ENCODE measurements around the gene LHPP. TPM values are rescaled to one million over a fixed set of nuclear protein-coding genes. Genes with fewer than 3 reads are reported as not detected.

The LHPP gene
- total RNA-seq (2014; rRNA removed; shearing (Covaris generic)): 17.5 and 19.0 TPM in 2 replicates
- polyA plus RNA-seq (2016; fragmentation: Nextera tagmentation; extraction: Ambion mirVana): 22.4 and 22.9 TPM in 2 replicates

GRCh38 chr10:124461642-124462347, at the start of gene LHPP:
Gene LHPP, plus strand, starts transcription at chr10:124461823. Its CDS starts 40 bp downstream, at chr10:124461863.
- peak; percentile 94 for DNase-seq
- WGBS, 2 experiments (ENCODE audit: low coverage in 1 of 2, low lambda C conversion rate in 2 of 2, missing lambda C conversion rate in 2 of 2): 2 to 3% methylated on average over 62 to 70 of the region's 81 CpGs
- peak within 1 kb of the TSS; percentile 64 for H3K9ac ChIP-seq
- no peaks in the 10 kb centered on the region for H3K36me3 ChIP-seq (ENCODE audit: low read depth)
- TF ChIP-seq EZH2phosphoT487 (IDR thresholded peaks at IDR 0.05; ENCODE audit: insufficient read depth, low read depth): no peak
- TF ChIP-seq EZH2 (IDR thresholded peaks at IDR 0.05; ENCODE audit: insufficient read depth, poor library complexity, severe bottlenecking): no peak
- H3K27ac ChIP-seq: no peak within 1 kb of the TSS
- H4K20me1 ChIP-seq (ENCODE audit: insufficient read depth): no peaks in the 10 kb centered on the region
- H3K27me3 ChIP-seq (replicated peaks; ENCODE audit: insufficient read depth): no peaks in the 10 kb centered on the region; the same call in 1 of the 2 replicates
- no peaks in the 10 kb centered on the region for H3K79me2 ChIP-seq (ENCODE audit: insufficient read depth)
- no peaks in the 10 kb centered on the region for H3F3A ChIP-seq (ENCODE audit: insufficient read depth)
- H2AFZ ChIP-seq: peak within 1 kb of the TSS; percentile 94
- in situ Hi-C loops (cut with MboI): no loop called here
- H3K4me1 ChIP-seq (ENCODE audit: insufficient read depth): no peaks in the 10 kb centered on the region
- H3K9me2 ChIP-seq (ENCODE audit: insufficient read depth): no peaks in the 10 kb centered on the region
- peak within 1 kb of the TSS; percentile 78 for H3K4me3 ChIP-seq
- H3K9me3 ChIP-seq (ENCODE audit: low read depth): no peaks in the 10 kb centered on the region
- peak within 1 kb of the TSS; percentile 66 for H3K4me2 ChIP-seq (ENCODE audit: unreplicated experiment)

- H3K79me2 ChIP-seq (ENCODE audit: insufficient read depth): peaks cover 94% of the 10 kb centered on the region
- peak overlapping the region; percentile 63 for H3K27ac ChIP-seq
- H3K9me3 ChIP-seq (ENCODE audit: low read depth): no peaks in the 10 kb centered on the region
- DNase-seq: peak; percentile 64
- in situ Hi-C loops (cut with MboI): no loop called here
- H2AFZ ChIP-seq: no peak overlapping the region
- peaks cover 26% of the 10 kb centered on the region; the same call in 1 of the 2 replicates for H3K36me3 ChIP-seq (ENCODE audit: low read depth)
- peaks cover 36% of the 10 kb centered on the region for H3K4me1 ChIP-seq (ENCODE audit: insufficient read depth)
- no peak overlapping the region for H3K4me2 ChIP-seq (ENCODE audit: unreplicated experiment)
- peaks cover 17% of the 10 kb centered on the region; the same call in 1 of the 2 replicates for H4K20me1 ChIP-seq (ENCODE audit: insufficient read depth)
- H3K9me2 ChIP-seq (ENCODE audit: insufficient read depth): no peaks in the 10 kb centered on the region
- H3K4me3 ChIP-seq: 0 out of 2 replicates have a peak overlapping the region, but pooled peaks have one; percentile 11
- WGBS, 2 experiments (ENCODE audit: low coverage in 1 of 2, low lambda C conversion rate in 2 of 2, missing lambda C conversion rate in 2 of 2): 28% methylated on average over 4 of the region's 4 CpGs
- no peak for TF ChIP-seq EZH2 (IDR thresholded peaks at IDR 0.05; ENCODE audit: insufficient read depth, poor library complexity, severe bottlenecking)
- peaks cover 27% of the 10 kb centered on the region for H3F3A ChIP-seq (ENCODE audit: insufficient read depth)
- peak overlapping the region; percentile 14; the same call in 1 of the 2 replicates for H3K9ac ChIP-seq
- H3K27me3 ChIP-seq (replicated peaks; ENCODE audit: insufficient read depth): no peaks in the 10 kb centered on the region
Measured at GRCh38 chr10:124414076-124414475, 47.5 kb upstream of the LHPP start.

DNA sequence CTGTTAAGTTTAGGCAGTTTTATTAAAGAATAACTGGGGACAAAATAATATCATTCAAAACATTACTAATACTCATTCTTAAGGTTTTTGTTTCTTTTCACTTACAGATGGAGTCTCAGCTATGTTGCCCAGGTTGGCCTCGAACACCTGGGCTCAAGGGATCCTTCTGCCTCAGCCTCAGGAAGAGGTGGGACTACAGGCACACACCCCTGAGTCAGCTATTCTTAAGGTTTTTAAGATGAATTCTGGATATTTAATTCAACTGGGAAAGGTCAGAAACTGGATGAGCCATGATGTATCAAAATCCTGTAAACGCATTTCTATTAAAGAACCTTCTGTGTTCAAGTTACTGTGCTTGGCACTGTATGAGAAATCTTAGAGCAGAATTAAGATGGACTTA, 46.4 kb upstream of the LHPP start:
- 0 out of 2 replicates have a peak, but pooled peaks cover 16% of the 10 kb centered on the region for H3K36me3 ChIP-seq (ENCODE audit: low read depth)
- H3K27me3 ChIP-seq (replicated peaks; ENCODE audit: insufficient read depth): no peaks in the 10 kb centered on the region
- in situ Hi-C loops (cut with MboI): no loop called here
- H3K9ac ChIP-seq: no peak overlapping the region
- no peak for DNase-seq
- H3F3A ChIP-seq (ENCODE audit: insufficient read depth): peaks cover 21% of the 10 kb centered on the region
- H3K9me3 ChIP-seq (ENCODE audit: low read depth): no peaks in the 10 kb centered on the region
- 51 to 54% methylated on average over 2 of the region's 2 CpGs for WGBS, 2 experiments (ENCODE audit: low coverage in 1 of 2, low lambda C conversion rate in 2 of 2, missing lambda C conversion rate in 2 of 2)
- H3K4me3 ChIP-seq: no peak overlapping the region
- H4K20me1 ChIP-seq (ENCODE audit: insufficient read depth): peaks cover 17% of the 10 kb centered on the region; the same call in 1 of the 2 replicates
- peak overlapping the region; percentile 84 for H3K4me2 ChIP-seq (ENCODE audit: unreplicated experiment)
- peaks cover 30% of the 10 kb centered on the region for H3K4me1 ChIP-seq (ENCODE audit: insufficient read depth)
- H3K79me2 ChIP-seq (ENCODE audit: insufficient read depth): peaks cover 83% of the 10 kb centered on the region
- TF ChIP-seq EZH2phosphoT487 (IDR thresholded peaks at IDR 0.05; ENCODE audit: insufficient read depth, low read depth): no peak
- no peak for TF ChIP-seq EZH2 (IDR thresholded peaks at IDR 0.05; ENCODE audit: insufficient read depth, poor library complexity, severe bottlenecking)
- H3K9me2 ChIP-seq (ENCODE audit: insufficient read depth): no peaks in the 10 kb centered on the region
- peak overlapping the region; percentile 1; the same call in 1 of the 2 replicates for H3K27ac ChIP-seq
- H2AFZ ChIP-seq: no peak overlapping the region

- Histone ChIP-seq H3K9me3 (ENCODE audit: low read depth) (no peaks in the 10 kb centered on the region), H3K4me1 (ENCODE audit: insufficient read depth) (peaks cover 30% of the 10 kb centered on the region), H2AFZ (no peak overlapping the region), H3K9ac (peak overlapping the region; percentile 97), H3K4me2 (ENCODE audit: unreplicated experiment) (peak overlapping the region; percentile 84), H3K9me2 (ENCODE audit: insufficient read depth) (no peaks in the 10 kb centered on the region), H3K36me3 (ENCODE audit: low read depth) (0 out of 2 replicates have a peak, but pooled peaks cover 6% of the 10 kb centered on the region), H3K4me3 (peak overlapping the region; percentile 86), H4K20me1 (ENCODE audit: insufficient read depth) (peaks cover 17% of the 10 kb centered on the region; the same call in 1 of the 2 replicates), H3K27ac (no peak overlapping the region), H3F3A (ENCODE audit: insufficient read depth) (peaks cover 21% of the 10 kb centered on the region), H3K27me3 (replicated peaks; ENCODE audit: insufficient read depth) (0 out of 2 replicates have a peak, but pooled peaks cover 5% of the 10 kb centered on the region), H3K79me2 (ENCODE audit: insufficient read depth) (peaks cover 68% of the 10 kb centered on the region)
- TF ChIP-seq EZH2phosphoT487 (IDR thresholded peaks at IDR 0.05; ENCODE audit: insufficient read depth, low read depth) (no peak), EZH2 (IDR thresholded peaks at IDR 0.05; ENCODE audit: insufficient read depth, poor library complexity, severe bottlenecking) (no peak)
- in situ Hi-C loops (cut with MboI): no loop called here
- peak; percentile 75 for DNase-seq
- WGBS, 2 experiments (ENCODE audit: low coverage in 1 of 2, low lambda C conversion rate in 2 of 2, missing lambda C conversion rate in 2 of 2): 48 to 54% methylated on average over 6 of the region's 6 CpGs
Measured at GRCh38 chr10:124416733-124417132, 44.9 kb upstream of the LHPP start.

Measured in GM23248 (cell line).